A673 (cell line): ENCODE data around the gene ITPR3.

Experiments
- CTCF ChIP-seq: fragments of 300-800, 200-600 bp; sonication (generic); conservative IDR thresholded peaks from 2 replicates; pipeline ENCODE4 v1.5.1; 2017; ENCODE audit warnings: low read depth, mild to moderate bottlenecking, antibody characterized with exemption, low read length, moderate library complexity, mixed read lengths
- EZH2 ChIP-seq: fragments of 200-600 bp; sonication (generic); IDR thresholded peaks from 2 replicates; pipeline ENCODE4 v1.6.1; 2017; ENCODE audit warnings: borderline replicate concordance, low read depth, mild to moderate bottlenecking, mixed read lengths, antibody characterized with exemption, low read length; ENCODE audit not compliant: poor library complexity, severe bottlenecking

GRCh38 chr6:33633084-33633461 lies 12.0 kb downstream of the ITPR3 start:
- TF ChIP-seq CTCF (no peak), EZH2 (no peak)
